ENCODE results near the gene BTF3. TPM values are rescaled to one million over a fixed set of nuclear protein-coding genes. Genes with fewer than 3 reads are reported as not detected.

Gene BTF3
- total RNA-seq, 1 experiment from 2014 or later: 326 TPM

DNA sequence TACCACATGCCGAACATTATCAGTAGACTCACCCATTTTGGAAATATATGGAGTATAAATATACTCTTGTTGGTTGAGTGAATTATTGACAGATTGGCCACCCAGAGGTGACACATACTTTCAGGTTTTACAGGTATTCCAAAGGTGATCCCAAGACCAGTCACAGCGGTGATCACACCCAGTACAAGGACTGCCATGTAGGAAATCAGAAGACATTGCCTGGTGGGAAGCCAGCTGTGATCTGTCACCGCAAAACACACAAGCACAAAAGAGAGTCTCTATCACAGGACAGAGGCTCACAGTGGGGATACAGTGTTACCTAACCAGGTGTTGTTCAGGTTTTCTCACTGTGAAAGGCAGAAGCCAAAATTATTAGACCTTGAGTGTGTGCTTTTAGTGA is 15.8 kb downstream of the BTF3 start:
- no peak for DNase-seq (ENCODE audit: low spot score)
- in situ Hi-C loops (cut with HindIII; ENCODE audit: low sequenced_read_pairs): no loop called here

DNA sequence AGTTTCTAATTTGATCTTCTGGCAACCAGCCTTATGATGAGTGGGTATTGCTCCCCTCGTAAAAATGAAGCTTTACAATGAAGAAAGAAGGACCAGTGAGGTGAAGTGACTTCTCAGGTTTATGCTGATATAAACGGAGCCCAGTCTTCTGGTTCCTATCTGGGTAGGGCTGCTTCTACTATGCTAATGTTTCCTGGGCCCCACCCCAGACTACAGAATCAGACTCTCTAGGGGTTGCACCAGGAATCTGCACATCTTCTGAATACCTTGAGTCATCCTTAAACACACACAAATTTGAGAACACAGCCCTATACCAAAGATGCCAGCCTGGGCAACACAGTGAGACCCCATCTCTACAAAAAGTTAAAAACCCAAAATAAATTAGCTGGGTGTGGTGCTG is 16.2 kb downstream of the BTF3 start:
- no peak for DNase-seq (ENCODE audit: low spot score)
- in situ Hi-C loops (cut with HindIII; ENCODE audit: low sequenced_read_pairs): no loop called here

DNA sequence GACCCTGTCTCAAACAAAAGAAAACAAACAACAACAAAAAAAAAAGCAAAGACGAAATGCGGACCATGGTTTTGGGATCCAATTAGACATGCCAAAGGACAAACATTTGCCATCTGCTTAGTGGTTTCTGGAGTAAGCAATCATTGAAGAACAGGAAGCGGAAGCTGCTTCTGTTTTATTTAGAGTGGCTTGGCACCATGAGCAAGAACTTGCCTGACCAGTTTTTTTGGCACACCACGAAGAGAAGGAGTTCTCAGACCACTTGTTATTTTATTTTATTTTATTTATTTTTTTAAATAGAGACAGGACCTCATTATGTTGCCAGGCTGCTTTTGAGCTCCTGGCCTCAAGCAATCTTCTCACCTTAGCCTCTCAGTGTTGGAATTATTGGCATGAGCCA is 17.0 kb downstream of the BTF3 start:
- DNase-seq (ENCODE audit: low spot score): no peak
- in situ Hi-C loops (cut with HindIII; ENCODE audit: low sequenced_read_pairs): no loop called here

GRCh38 chr5:73519531-73520283 is 21.5 kb downstream of the BTF3 start:
- peak; percentile 84 for DNase-seq (ENCODE audit: low spot score)
- in situ Hi-C loops (cut with HindIII; ENCODE audit: low sequenced_read_pairs): no loop called here

- in situ Hi-C loops (cut with HindIII; ENCODE audit: low sequenced_read_pairs): no loop called here
- DNase-seq (ENCODE audit: low spot score): no peak
These were observed 24.7 kb downstream of the BTF3 start for GRCh38 chr5:73522989-73523388.

GRCh38 chr5:73523861-73524260 is 25.6 kb downstream of the BTF3 start:
- no peak for DNase-seq (ENCODE audit: low spot score)
- in situ Hi-C loops (cut with HindIII; ENCODE audit: low sequenced_read_pairs): no loop called here

DNA sequence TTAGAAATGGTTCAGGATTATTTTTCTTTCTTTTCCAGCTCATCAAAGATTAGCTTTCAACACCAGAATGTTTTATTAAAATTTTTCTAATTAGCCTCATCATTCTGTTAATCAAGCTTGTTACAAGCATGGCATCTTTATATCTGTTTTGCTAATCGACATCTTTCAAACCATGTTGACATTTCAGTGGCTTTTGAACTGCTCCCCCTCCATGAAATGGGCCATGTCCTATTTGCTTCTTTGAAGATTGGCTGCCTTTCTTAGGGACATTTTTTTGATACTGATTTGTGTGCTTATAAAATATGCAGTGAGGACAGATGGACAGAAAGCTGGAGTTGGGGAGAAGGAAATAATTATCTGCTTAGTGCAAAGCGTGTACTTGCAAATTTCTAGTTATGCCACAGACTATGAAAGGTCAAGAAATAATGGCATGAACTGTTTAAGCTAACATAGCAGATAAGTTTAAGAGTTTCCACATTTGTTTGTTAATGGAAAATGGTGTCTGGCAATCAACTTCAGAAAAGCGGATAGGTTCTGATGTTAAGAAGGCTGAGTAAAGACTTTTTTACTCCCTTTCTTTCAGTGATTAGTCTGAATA is 27.5 kb downstream of the BTF3 start:
- in situ Hi-C loops (cut with HindIII; ENCODE audit: low sequenced_read_pairs): no loop called here
- no peak for DNase-seq (ENCODE audit: low spot score)

DNA sequence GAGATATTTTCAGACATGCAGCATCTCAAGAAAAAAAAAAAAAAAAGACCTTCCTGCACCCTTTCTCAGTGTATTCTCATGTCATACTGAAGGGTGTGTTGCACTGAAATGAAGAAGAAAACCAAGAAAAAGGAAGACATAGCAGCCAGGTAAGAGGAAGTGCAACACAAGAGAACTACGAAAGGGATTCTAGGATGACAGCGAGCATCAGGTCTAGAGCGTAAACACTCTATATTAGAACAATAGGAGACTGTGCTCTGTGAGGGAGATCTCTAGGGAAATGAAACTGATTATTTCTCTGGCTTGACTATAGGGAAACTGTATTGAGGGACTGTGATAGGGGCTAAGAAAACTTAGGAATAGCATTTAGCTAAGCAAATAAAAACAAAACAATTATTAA is 30.0 kb downstream of the BTF3 start:
- no peak for DNase-seq (ENCODE audit: low spot score)
- in situ Hi-C loops (cut with HindIII; ENCODE audit: low sequenced_read_pairs): no loop called here

DNA sequence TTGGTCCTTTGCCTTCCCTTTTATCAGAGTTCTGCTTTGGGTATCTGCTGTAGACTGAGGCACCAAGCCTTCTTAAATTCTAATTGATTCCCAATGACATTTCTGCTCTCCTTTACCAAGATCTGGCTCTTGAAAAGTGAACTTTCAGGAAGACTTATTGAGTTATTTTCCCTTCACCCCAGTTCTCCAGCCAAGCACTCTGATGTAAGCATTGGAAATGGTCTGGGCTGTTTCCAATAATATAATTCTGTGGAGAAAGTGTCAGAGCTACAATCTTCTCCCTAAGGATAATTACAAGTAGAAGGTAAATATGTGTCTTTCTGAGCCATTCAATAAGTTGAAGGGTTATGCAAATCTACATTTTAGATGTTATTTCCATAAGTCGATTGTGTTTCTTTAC is 30.8 kb downstream of the BTF3 start:
- in situ Hi-C loops (cut with HindIII; ENCODE audit: low sequenced_read_pairs): no loop called here

GRCh38 chr5:73531356-73531755 is 33.1 kb downstream of the BTF3 start:
- in situ Hi-C loops (cut with HindIII; ENCODE audit: low sequenced_read_pairs): no loop called here
- DNase-seq (ENCODE audit: low spot score): no peak

More for the DNA sequence above, 30.8 kb downstream of the BTF3 start:
- DNase-seq (ENCODE audit: low spot score): no peak

GRCh38 chr5:73532195-73532594 is 34.0 kb downstream of the BTF3 start:
- no peak for DNase-seq (ENCODE audit: low spot score)
- in situ Hi-C loops (cut with HindIII; ENCODE audit: low sequenced_read_pairs): no loop called here

DNA sequence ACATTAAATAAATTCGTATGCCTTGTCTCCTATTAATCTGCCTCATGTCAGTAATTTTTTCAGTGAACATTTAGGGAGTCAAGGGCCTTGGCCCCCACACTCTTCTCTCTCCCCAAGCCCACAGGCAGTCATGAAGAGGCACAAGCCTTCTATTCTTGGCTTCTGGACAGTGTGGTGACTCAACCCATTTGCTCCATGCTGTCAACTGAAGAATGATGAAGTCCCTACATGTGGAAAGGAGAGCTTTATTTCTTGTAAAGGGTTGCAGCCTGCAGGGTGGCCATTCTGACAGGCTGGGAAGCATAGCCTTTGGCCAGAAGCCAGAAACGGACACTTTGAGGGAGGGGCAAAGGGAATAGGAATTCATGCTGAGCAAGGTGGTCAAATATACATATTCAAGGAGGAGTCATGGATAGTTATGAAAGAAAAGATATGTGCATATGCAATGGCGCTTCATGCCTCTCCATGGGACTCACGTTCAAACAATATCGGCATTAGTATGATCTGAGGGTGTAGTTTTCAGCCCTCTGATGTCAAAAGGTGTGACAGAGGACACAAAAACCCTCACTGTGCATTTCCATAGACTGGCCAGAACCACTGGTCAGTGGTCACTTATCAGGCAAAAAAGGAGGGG is 35.9 kb downstream of the BTF3 start:
- no peak for DNase-seq (ENCODE audit: low spot score)
- in situ Hi-C loops (cut with HindIII; ENCODE audit: low sequenced_read_pairs): no loop called here

DNA sequence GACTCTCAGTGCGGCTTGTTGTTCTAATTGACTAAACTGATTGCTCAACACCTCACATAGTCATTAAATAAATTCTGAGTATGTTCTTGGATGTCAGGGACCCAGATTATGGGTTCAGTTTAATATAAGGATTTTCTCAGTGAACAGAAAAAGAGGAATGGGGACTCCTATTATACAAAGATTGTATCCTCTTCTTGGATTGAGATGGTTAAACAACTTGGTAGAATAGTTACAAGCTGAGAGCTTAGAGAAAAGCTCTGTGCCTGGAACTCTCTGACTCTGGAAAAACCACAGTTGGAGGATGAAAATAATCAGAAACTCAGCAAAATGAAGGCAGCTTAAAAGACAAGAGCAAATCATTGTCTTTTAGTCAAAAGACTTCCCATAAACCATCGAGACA is 36.7 kb downstream of the BTF3 start:
- no peak for DNase-seq (ENCODE audit: low spot score)
- in situ Hi-C loops (cut with HindIII; ENCODE audit: low sequenced_read_pairs): no loop called here

GRCh38 chr5:73539730-73540129 is 41.5 kb downstream of the BTF3 start:
- in situ Hi-C loops (cut with HindIII; ENCODE audit: low sequenced_read_pairs): no loop called here
- no peak for DNase-seq (ENCODE audit: low spot score)

DNA sequence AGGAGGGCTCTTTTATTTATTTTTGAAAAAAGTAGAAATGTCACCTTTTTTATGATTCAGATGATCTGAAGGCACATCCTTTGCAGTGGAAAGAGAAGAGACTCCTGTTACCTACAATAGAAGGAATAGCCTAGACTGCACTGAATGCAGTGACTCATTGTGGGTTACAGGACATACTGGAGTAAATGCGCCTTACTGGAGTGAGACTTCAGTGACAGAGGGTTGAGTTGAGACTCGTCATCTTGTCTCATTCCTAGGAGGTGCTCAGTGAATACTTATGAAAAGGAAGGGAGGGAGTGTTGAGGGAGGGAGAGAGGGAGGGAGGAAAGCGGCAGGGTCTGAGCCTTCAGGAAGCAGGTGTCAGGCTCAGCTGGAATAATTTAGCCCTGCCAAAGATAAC is 42.0 kb downstream of the BTF3 start:
- DNase-seq (ENCODE audit: low spot score): no peak
- in situ Hi-C loops (cut with HindIII; ENCODE audit: low sequenced_read_pairs): no loop called here

- in situ Hi-C loops (cut with HindIII; ENCODE audit: low sequenced_read_pairs): no loop called here
- no peak for DNase-seq (ENCODE audit: low spot score)
These were observed 43.8 kb downstream of the BTF3 start for GRCh38 chr5:73542020-73542419.

DNA sequence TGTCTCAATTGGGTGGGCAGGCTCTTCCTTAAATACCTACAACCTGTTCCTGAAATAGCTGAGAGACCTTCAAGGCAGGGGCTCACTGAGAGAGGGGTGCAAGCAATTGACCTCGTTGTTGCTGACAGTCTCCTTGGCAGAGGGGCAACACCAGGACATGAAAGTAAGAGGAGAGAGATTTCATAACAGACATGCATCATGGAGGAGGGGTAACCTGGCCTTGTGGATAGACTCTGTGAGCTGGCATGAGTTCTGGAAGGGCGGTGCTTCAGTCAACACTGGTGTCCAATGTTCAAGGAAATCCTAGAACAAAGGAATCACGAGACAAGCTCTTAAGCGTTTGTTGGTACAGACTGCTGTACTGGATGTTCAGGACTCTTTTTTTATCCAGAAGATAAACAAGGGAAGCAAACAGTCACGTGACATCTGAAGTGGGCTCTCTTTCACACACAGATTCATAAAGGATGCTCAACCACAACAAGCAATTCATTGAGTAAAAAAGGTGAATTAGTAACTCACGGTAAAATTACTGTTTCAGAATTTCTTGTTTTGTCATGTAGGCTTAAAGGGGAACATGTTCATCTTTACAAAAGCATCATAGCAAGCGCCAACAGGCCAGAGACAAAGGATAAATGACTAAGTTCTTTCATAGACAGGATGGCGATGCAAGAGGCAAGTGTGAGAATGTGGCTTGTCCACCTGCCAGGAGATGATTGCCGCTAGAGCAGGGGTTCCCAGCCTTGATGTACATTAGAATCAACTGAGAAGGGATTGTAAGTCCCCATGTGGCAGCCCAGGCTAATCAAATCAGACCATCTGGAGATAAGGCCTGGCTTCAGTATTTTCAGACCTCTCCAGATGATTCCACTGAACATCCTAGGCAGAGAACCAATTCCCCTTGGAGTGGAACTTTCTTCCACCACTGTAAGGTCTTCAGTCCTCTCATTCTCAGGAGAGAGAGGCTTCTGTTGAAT is 46.5 kb downstream of the BTF3 start:
- no peak for DNase-seq (ENCODE audit: low spot score)
- in situ Hi-C loops (cut with HindIII; ENCODE audit: low sequenced_read_pairs): no loop called here

GRCh38 chr5:73545403-73545779 is 47.1 kb downstream of the BTF3 start:
- DNase-seq (ENCODE audit: low spot score): no peak
- in situ Hi-C loops (cut with HindIII; ENCODE audit: low sequenced_read_pairs): no loop called here

DNA sequence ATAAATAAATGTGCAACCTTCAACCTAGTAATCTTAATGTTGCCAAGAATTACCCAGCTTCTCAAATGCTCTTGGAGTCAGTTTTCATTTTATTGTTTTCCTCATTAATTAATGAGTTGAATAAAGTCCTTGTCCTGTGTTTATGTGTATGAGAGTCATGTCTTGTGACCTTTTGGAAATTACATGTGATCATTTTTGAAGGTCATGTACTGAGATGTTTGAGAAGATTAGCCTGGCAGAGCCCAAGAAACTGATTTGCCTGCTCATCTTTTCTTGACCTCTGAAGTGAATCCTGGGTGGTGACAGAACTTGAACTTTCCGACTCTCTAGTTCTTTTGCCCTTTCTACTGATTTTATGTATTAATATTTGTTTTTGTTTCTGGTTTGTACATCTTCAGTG is 51.8 kb downstream of the BTF3 start:
- in situ Hi-C loops (cut with HindIII; ENCODE audit: low sequenced_read_pairs): no loop called here
- DNase-seq (ENCODE audit: low spot score): no peak

- no peak for DNase-seq (ENCODE audit: low spot score)
- in situ Hi-C loops (cut with HindIII; ENCODE audit: low sequenced_read_pairs): no loop called here
These were observed 54.4 kb downstream of the BTF3 start for GRCh38 chr5:73552642-73553041.

Measured in G401 (cell line).